Hindlimb muscle (tissue), 1 donor: ENCODE data around the gene ASCC3. TPM values are rescaled to one million over a fixed set of nuclear protein-coding genes. Genes with fewer than 3 reads are reported as not detected.
"Not testable (repeated sequence)": the region's sequence is repeated elsewhere in the genome, so short reads cannot be mapped to it uniquely, and the experiment has no call there.

Experiments
- DNase-seq: peaks from one replicate; pipeline ENCODE4 v3.0.0-alpha.2; 2013
- polyA plus RNA-seq: library from polyadenylated mRNA; unstranded; fragments of 120-200 nt; gene quantifications from one replicate; pipeline ENCODE4 v1.2.1, GENCODE V29; 2013; ENCODE audit not compliant: insufficient read length

Gene ASCC3
- polyA plus RNA-seq, 1 donor, result 14.0 TPM

DNA sequence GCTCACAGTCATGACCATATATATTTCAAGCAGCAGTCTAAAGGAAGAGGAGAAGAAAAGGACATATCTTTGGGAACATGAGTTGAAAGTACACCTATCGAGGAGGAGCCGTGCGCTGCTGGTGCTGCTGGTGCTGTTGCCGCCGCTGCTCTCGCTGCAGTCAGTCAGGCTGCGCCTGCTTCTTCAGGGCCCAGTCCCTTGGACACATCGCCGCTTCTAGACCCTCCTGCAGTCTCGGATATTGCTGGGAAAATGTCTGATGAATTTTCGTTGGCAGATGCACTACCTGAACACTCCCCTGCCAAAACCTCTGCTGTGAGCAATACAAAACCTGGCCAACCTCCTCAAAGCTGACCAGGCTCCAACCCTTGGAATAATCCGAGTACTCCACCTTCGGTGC lies 8.2 kb upstream of the ASCC3 start:
- DNase-seq, result no peak

DNA sequence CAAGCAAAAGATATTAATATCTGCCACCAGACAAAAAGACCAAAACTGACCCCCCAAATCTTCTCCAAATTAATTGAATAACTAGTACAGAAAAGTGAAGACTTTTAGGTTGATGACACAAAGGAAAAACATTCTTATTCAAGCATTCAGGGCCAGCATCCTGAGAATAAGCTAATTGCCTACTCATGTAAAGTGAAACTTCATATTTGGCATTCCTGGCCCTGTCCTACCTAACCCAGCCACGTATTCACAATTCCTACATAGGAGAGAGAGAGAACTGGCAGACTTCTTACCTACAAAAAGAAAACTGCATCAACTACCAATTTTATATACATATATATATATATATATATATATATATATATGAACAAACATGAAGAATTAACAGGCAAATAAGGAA lies 4.9 kb upstream of the ASCC3 start:
- no peak for DNase-seq

DNA sequence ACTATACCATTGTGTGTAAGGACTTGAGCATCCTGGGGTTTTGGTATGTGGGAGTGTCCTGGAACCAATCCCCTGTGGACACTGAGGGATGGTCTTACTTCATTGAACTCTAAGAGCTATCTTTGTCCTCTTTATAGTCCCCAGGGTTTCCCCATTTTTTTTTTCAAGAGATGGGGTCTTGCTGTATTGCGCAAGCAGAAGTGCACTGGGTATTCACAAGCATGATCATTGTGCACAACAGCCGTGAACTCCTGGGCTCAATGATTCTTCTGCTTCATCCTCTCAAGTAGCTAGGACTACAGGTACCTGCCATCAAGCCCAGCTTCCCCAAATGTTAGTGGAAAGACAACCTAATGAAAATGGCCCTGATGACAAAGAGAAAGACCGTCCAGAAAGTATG lies 2.2 kb upstream of the ASCC3 start:
- DNase-seq, result no peak

DNA sequence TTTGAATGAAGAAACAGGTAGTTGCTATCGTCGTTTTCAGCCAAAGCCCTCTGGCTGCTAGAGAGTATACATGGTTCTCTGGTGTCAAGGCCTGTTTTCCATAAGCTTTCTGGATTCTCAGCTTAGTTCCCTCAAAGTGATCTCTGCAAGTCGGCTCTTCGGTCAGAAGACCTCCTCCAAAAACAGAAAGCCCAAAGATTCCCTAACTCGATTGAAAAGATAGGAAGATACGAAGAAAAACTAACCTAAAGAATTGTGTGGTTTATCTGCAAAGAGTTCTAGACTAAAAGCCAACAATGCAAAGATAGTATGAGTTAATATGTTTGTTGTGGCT lies 545 bp upstream of the ASCC3 start:
- DNase-seq, result no peak

DNA sequence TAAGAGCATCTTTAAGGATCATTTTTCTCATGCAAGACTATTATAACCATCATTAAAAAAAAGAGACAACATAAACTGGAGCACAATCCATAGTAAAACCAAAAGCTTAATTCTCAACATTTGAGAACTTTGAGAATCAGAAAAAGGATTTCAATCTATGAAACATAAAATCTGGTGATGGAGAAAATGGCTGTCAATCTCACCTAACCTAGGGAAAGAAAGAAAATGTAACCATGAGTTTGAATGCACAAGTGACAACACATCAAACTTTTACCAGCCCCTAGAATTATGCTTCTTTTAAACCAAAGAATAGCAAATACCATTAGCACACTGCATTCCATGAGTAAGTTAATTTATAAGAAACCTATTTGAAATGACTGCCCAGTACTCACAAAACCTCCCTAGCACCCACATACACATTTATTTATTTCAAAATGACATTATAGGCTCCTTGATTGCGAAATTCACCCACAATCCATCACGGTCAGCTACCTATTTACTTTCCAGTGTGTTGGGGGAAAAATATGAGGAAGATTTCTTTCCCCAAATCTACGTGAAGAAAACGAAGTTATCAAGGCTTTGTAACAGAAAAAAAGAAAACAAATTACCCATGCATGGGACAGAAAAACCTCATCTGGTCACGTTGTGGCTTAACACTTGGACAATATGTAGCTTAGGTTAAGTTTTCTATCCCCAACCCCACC lies 828 bp downstream of the ASCC3 start:
- peak; percentile 12 for DNase-seq

DNA sequence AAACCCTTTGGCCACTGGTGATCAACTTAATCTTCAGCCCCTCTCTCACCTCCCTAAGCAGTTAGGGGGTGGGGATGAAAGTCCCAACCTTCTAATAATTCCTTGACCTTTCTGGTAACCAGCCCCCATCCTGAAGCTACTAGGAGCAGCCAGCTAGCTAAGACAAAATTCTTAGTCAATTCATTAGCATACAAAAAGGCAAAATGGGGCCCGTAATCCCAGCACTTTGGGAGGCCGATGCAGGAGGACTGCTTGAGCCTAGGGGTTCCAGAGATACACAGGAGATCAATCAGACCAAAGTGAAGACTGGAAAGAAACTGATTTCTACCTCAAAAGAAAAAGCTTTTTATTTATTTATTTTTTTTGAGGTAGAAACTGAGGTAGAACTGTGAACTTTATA lies 1.8 kb downstream of the ASCC3 start:
- DNase-seq, result no peak

DNA sequence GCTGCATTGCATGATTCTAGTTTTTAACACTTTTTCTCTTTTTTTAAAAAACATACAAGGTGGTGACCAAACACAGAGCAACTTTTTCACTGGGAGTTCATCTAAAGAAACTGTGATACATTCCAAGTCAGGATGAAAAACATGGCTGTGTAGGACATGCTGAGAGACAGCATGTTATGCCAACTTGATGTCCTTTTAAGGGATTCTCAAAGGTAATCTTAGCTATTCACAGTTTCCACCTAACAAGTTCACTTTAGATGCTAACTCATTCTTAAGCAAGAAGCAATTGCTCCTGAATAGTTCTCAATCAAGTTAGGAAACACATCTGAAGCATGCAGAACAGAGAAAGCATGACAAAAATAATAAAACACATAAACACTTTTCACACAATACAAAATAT lies 3.3 kb downstream of the ASCC3 start:
- DNase-seq, result no peak

DNA sequence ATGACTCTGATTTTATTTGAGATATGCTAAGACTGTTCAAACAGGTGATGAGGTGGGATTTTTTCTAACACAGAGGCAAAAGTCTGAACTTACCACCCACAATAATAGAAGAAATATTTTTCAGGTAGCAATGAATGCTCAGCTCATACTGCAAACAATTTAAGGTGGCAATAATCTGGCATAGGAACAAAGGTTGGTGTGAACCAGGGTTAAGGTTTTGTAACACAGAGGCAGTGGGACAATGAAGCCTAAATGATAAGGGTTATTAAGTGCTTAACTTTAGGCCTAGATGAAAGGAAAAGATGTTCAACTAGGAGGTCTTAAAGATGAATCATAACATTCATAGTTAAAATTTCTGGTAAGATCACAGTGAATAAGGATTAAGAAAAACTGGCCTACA lies 4.9 kb downstream of the ASCC3 start:
- DNase-seq, result no peak

DNA sequence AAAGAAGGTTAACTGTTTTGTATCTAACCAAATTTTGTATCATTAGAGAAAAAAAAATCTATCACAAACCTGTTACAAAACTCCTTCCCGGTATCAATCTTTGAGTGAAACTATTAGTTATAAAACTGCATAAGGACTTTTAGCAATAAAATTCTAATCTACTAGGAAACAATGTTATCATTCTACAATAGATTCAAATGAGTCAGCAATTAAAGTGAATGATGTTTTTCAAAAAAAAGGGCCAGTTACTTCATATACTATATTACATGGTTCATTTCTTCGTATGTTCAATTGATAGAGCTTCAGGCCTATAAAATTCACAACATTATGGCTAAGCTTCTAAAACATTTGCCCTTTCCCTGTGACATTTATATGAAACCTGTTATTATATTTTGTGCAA lies 15.6 kb downstream of the ASCC3 start:
- no peak for DNase-seq

DNA sequence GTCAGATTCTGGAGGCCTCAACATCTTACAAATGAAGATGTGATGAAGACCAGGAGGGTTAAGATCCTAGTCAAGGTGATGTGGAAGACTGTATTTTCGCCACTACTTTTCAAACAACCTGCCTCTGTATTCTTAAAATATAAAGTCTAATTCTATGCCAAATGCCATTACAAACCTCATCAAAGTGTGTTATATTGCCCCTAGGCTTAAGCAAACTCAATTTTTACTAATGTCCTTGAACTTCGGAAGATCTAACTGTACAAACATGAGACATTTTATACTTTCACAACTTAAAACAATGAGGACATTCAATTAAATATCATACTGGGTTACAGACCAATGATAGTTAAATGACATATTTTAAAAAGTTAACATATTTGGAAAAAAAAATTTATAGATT lies 19.1 kb downstream of the ASCC3 start:
- DNase-seq, result no peak

DNA sequence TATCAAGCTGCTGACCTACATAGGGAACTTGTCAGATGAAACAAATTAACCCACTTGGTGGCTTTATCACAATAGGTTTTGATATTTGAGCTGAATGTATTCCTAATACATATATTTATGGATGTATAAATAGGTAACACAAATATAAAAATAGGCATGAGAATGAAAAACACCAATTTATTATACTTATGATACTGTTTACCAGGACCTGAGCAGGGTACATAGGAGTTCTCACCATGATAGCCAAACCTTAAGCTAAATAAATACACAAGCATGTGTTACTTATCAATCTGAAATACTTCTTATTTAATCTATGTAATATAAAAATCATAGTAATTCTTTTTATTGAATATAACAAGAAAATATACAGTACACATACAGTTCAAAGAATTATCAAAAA lies 25.0 kb downstream of the ASCC3 start:
- DNase-seq, result no peak

DNA sequence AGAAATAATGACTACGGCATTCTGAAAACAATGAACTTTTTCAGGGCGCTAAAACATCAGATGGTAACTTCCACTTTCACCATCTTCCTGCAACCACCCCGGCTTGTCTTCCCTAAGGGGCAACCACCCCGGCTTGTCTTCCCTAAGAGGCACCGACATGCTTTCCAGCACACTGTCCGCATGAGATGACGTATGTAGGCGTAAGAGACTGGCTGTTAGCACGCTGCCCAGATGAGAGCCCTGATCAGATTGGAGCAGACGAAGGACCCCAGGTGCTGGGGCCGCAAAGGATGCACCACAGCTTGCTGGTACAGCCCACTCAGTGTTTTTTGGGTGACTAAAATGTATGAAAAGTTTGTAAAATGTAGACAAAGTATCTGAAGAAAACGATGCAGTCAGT lies 29.3 kb downstream of the ASCC3 start:
- no peak for DNase-seq

DNA sequence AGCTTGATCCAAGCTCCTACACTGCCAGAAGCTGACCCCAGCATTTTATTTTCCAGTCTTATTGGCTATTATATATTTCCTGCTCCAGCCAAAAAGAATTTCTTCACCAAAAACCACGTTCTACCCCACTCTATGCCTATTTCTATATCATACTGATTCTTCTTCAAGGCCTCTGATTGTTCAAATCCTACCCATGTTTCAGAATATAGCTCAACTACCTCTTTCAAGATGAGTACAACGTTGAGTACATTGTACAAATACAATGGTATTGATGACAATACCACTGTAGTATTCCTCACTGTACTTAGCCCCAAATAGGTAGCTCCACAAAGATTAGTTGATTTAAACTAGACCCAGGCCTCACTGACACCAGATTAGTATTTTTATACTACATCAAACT lies 31.0 kb downstream of the ASCC3 start:
- no peak for DNase-seq

DNA sequence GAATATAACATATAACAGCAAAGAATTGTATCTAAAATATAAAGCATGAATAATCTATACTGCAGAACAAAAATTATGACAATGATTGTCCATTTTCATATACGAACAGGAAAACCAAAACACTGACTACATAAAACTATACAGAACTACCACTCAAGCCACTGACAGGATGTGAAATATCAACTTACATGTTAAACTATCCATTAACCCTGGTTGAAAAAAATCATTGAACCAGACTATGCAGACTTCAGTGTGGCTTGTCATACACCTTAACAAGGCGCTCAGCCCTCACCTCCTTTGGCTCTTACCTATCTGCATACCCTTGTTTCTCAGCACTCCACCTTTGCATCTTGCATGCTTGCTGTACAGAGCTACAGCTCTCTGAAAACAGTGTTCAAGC lies 34.9 kb downstream of the ASCC3 start:
- no peak for DNase-seq

DNA sequence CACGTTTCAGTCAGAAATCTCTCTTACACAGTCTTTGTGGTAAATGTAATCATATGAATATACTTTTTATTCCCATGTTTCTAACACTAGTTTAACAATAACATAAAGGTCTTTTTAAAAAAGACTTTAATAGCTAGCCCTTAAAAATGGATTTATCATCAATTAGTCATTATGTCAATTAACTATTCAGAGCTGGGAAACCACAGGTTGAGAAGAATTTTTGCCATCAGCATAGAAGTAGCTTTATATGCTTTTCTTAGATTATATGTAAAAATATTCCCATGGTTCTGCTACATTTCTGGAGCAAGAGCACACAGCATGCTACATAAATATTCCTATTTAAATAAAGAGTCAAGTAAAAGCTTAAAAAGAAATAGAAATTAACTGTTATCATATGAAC lies 35.5 kb downstream of the ASCC3 start:
- DNase-seq, result no peak

DNA sequence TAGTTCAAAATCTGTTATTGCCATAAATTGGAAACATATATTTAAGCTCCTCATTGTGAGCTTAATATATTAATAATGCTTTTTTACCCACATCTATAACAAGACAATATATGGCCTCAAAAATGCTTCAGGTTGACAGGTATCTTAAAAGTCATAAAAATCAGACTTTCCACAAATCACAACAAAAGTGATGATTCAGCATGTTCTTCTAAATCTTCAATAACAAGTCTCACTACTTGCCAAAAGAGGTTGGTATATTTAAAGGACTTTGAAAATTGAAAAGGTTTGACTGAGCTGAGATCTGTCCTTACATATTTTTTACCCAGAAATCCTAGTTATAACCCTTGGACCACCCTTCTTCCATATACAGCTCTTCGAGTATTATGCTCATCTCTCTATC lies 41.7 kb downstream of the ASCC3 start:
- no peak for DNase-seq

DNA sequence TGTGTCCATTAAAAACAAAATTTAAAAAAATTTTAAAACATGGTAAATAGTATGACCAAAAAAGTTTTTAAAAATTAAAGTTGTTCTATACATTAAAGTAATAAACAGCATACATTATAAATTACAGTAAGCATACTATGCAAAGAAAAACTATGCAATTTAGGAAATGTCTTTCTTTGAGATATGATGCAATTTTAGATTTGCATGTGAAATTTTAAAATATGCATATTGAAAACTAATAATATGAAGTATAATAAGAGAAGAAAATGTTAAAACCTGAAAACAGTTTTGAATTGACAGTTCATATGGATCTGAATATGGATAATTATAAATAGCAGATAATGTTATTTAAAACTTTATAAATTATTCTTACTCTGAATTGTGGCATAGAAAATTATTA lies 43.1 kb downstream of the ASCC3 start:
- DNase-seq, result no peak

DNA sequence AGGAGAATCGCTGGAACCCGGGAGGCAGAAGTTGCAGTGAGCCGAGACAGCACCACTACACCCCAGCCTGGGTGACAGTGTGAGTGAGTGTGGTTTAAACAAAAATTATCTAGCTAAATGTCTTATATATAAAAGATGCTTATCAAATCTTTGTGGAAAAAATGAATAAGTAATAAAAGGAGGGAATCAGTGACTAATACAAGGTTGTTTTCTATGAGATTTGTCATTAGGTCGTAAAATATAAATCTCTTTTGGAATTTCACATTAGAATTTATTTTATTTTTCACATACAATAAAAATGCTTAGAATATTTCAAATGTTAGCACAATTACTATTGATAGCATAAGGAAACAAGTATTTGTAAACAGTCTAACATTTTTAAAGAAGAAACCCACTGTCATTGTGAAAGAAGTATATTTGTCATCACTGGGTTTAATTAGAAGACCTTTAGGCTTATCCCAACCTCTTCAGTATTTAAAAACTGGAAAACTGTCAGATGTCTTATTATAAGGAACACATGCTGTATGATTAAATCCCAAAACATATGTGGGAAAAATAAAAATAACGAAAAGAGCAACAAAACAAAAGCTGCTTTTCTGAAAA lies 47.1 kb downstream of the ASCC3 start:
- no peak for DNase-seq

DNA sequence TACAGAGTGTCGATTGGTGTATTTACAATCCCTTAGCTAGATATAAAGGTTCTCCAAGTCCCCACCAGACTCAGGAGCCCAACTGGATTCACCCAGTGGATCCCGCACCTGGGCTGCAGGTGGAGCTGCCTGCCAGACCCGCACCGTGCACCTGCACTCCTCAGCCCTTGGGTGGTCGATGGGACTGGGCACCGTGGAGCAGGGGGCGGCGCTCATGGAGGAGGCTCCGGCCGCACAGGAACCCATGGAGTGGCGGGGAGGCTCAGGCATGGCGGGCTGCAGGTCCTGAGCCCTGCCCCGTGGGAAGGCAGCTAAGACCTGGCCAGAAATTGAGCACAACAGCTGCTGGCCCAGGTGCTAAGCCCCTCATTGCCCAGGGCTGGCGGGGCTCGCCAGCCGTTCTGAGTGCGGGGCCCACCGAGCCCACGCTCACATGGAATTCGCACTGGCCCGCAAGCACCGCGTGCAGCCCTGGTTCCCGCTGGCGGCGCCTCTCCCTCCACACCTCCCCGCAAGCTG lies 52.0 kb downstream of the ASCC3 start:
- not testable (repeated sequence) for DNase-seq

DNA sequence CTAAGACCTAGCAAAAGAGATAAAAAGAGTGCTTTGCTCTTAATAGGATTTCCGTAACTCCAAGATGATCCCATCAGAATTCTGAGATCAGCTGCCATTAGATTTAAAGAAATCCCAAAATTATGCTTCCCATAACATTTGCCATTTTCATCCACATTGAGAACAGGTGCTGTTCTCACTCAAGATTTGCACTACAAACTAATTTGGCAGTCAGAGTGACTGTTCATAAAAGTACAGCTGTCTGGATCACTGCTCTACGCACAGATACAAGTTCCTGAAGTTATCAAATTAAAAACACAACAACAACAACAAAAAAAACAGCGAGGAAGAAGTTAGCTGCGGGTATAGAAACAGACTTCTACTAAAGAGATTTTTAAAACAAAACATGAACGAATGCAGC lies 58.1 kb downstream of the ASCC3 start:
- no peak for DNase-seq

DNA sequence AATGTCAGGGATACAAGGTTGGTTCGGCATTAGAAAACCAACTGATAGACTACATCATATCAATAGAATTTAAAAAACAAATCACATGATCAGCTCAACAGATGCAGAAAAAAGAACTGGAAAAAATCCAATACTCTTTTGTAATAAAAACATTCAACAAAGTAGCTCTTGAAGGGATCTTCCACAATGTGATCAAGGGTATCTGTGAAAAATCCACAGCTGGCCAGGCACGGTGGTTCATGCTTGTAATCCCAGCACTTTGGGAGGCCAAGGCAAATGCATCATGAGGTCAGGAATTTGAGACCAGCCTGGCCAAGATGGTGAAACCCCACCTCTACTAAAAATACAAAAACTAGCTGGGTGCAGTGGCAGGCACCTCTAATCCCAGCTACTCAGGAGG lies 63.1 kb downstream of the ASCC3 start:
- no peak for DNase-seq

DNA sequence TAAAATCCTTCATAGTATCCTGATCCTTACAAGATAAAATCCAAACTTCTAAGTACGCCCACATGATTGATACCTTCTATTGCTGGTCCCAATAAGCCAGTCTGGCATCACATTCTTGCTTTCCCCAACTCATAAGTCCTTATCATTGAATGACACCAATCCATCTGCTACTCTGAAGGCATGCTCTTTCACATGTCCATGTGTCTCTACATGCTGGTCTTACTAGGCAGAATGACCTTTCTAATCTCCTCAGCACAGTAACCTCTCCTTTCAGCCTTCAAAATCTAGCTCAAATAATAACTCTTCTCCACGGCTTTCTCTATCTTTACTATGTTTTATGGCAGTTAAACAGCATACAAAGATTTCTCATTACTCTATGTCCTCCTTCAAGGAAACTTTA lies 71.1 kb downstream of the ASCC3 start:
- DNase-seq, result no peak

DNA sequence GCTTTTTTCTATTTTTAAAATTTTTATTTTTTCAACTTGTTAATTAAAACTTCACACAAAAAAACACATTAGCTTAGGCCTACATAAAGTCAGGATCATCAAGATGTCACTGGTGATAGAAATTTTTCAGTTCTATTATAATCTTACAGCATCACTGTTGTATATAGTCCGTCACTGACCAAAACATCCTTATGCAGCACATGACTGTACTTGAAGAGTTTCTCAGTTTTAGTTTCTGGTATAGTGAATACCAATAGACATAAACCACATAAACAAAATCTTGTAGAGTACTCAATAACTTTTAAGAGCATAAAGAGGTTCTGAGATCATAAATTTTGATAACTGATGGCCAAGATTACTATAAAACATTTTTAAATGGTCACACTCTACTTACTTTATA lies 71.8 kb downstream of the ASCC3 start:
- no peak for DNase-seq

DNA sequence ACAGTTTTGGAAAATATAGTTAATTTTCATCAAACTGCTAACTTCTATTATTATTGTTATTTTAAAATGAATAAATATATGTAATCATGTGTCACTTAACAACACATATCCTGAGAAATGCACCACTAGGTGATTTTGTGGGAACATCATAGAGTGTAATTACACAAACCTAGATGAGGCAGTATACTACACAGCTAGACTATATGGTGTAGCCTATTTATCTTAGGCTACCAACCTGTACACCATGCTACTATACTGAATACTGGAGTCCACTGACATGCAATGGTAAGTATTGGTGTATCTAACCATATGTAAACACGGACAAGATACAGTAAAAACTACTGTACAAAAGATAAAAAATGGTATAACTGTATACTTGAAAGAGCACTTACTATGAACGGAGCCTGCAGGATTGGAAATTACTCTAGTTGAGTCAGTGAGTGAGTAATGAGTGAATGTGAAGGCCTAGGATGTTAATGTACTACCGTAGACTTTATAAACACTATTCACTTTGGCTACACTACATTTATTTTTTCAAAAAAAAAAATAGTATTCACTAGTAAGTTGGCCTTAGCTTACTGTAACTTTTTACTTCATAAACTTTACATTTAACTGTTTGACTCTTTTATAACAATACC lies 72.4 kb downstream of the ASCC3 start:
- DNase-seq, result no peak
